ACC112 (cell line): Measurements from ENCODE around the gene ABCC6.
"Not testable (repeated sequence)": the region's sequence is repeated elsewhere in the genome, so short reads cannot be mapped to it uniquely, and the experiment has no call there.

ENCODE experiments used
- H2AFZ ChIP-seq: fragments of 200-600 bp; sonication (generic); one replicate; pipeline ENCODE4 v1.6.0; 2017; ENCODE audit warnings: antibody characterized with exemption, low read length; ENCODE audit not compliant: unreplicated experiment
- H3K27ac ChIP-seq: fragments of 200-600 bp; sonication (generic); 2 replicates; pipeline ENCODE4 v1.5.1; 2014; ENCODE audit warnings: low read depth, mild to moderate bottlenecking, antibody characterized with exemption, low read length, moderate library complexity
- H3K27me3 ChIP-seq: fragments of 200-600 bp; sonication (generic); 2 replicates; pipeline ENCODE4 v1.6.1; 2014; ENCODE audit warnings: mild to moderate bottlenecking, antibody characterized with exemption, low read length, moderate library complexity, mixed read lengths; ENCODE audit not compliant: insufficient read depth
- H3K36me3 ChIP-seq: fragments of 200-600 bp; sonication (generic); 2 replicates; pipeline ENCODE4 v1.6.1; 2016; ENCODE audit warnings: mild to moderate bottlenecking, antibody characterized with exemption, low read length, moderate library complexity, mixed read lengths; ENCODE audit not compliant: insufficient read depth
- H3K4me1 ChIP-seq: fragments of 200-600 bp; sonication (generic); one replicate; pipeline ENCODE4 v1.6.1; 2016; ENCODE audit warnings: low read length, mixed read lengths; ENCODE audit not compliant: insufficient read depth, unreplicated experiment, control insufficient read depth
- H3K4me3 ChIP-seq: fragments of 200-600 bp; sonication (generic); 2 replicates; pipeline ENCODE4 v1.5.1; 2014; ENCODE audit warnings: mild to moderate bottlenecking, low read depth, low read length
- H3K79me2 ChIP-seq: fragments of 200-600 bp; sonication (generic); one replicate; pipeline ENCODE4 v1.6.0; 2016; ENCODE audit warnings: low read length; ENCODE audit not compliant: control insufficient read depth, unreplicated experiment, insufficient read depth

The ABCC6 gene

DNA sequence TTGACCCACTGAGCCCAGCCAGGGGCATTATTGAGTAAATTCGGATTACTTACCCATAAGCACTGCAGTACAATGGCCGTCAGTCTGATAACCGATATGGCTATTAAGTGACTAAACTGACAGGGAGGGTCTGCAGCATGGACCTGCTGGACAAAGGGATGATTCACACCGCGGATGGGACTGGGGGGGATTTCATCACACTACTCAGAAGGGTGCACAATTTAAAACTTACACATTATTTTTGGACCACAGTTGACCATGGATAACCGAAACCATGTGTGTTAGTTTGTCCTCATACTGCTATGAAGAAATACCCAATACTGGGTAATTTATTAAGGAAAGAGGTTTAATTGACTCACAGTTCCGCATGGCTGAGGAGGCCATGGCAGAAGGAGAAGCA is 106.5 kb downstream of the ABCC6 start:
- no peak overlapping the region for H2AFZ ChIP-seq
- H3K36me3 ChIP-seq, result peaks cover 76% of the 10 kb centered on the region
- no peaks in the 10 kb centered on the region for H3K4me1 ChIP-seq
- H3K27ac ChIP-seq, result no peak overlapping the region
- no peak overlapping the region for H3K4me3 ChIP-seq
- H3K79me2 ChIP-seq, result peaks cover 3% of the 10 kb centered on the region
- H3K27me3 ChIP-seq, result no peaks in the 10 kb centered on the region

DNA sequence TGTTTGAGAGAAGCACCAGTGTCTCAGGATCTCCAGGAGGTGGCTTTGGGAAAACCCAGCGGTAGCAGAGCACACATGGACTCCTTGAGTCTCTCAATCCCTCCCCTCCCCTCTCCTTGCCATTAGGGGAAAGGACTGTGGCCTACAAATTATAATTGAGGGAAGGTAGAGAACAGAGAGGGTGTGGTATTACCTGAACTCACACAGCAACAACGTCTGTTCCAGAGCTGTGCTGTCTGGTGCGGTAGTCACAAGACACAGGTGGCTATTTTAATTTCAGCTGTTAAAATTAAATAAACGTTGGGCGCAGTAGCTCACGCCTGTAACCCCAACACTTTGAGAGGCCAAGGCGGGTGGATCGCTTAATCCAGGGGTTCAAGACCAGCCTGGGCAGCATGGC is 110.2 kb downstream of the ABCC6 start:
- H3K4me1 ChIP-seq, result no peaks in the 10 kb centered on the region
- H3K4me3 ChIP-seq, result no peak overlapping the region
- no peak overlapping the region for H3K27ac ChIP-seq
- no peaks in the 10 kb centered on the region for H3K27me3 ChIP-seq
- no peak overlapping the region for H2AFZ ChIP-seq
- H3K79me2 ChIP-seq, result no peaks in the 10 kb centered on the region
- peaks cover 66% of the 10 kb centered on the region for H3K36me3 ChIP-seq

DNA sequence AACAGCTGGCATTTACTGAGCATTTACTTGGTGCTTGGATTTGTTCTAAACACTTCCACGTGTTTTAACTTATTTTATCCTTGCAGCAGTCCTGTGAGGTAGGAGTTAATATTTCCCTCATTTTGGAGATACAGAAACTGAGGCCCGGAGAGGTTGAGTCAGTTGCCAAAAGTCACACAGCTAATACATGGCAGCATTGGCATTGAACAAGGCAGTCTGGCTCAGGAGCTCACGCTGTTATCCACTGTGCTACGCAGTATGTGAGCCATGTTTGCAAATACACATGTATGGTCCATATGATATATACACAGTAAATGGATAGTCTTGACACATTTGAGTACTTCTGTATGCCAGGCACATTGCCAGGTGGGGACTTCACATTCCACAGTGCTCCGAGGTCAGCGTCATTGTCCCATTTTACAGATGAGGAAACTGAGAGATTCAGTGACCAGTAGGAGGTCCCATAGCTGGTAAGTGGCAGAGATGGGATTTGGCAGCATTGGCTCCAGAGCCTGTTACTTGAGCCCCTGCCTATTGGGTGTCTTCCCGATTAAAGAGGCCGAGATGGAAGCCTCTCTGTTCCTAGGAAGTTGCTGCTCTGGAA is 110.7 kb downstream of the ABCC6 start:
- H3K27me3 ChIP-seq, result no peaks in the 10 kb centered on the region
- H3K27ac ChIP-seq, result no peak overlapping the region
- no peaks in the 10 kb centered on the region for H3K79me2 ChIP-seq
- peaks cover 64% of the 10 kb centered on the region for H3K36me3 ChIP-seq
- no peak overlapping the region for H3K4me3 ChIP-seq
- H2AFZ ChIP-seq, result no peak overlapping the region
- no peaks in the 10 kb centered on the region for H3K4me1 ChIP-seq

DNA sequence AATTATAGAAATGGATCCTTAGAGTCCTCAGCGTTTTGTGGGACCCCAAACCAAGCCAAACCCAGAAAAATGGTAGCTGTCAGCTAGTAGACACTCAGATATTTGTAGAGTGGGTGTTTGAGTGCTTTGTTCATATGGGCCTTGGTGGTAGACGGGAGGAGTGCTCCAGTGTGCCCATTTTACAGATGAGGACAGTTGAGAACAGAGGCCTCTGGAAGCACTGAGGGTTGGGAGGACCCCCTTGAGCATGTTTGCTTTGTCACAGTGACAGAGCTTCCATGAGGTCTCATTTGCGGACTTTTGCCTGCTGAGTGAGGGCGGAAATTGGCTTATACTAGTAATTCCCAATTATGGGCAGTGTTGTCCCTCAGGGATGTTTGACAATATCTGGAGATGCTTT is 111.7 kb downstream of the ABCC6 start:
- Histone ChIP-seq H3K4me1 (no peaks in the 10 kb centered on the region), H3K36me3 (peaks cover 55% of the 10 kb centered on the region), H3K27me3 (no peaks in the 10 kb centered on the region), H3K4me3 (no peak overlapping the region), H3K27ac (no peak overlapping the region), H2AFZ (no peak overlapping the region), H3K79me2 (no peaks in the 10 kb centered on the region)

DNA sequence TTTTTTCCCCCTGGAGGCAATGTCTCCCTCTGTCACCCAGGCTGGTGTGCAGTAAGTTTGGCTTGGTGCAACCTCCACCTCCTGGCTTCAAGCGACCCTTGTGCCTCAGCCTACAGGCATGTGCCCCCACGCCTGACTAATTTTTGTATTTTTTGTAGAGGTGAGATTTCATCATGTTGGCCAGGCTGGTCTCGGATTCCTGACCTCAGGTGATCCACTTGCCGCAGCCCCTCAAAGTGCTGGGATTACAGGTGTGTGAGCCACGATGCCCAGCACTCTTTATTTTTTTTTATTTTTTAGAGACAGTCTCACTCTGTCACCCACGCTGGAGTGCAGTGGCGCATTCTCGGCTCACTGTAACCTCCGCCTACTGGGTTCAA is 113.2 kb downstream of the ABCC6 start:
- H3K4me3 ChIP-seq, result no peak overlapping the region
- H3K79me2 ChIP-seq, result no peaks in the 10 kb centered on the region
- H3K27ac ChIP-seq, result no peak overlapping the region
- peaks cover 44% of the 10 kb centered on the region for H3K36me3 ChIP-seq
- H2AFZ ChIP-seq, result no peak overlapping the region
- no peaks in the 10 kb centered on the region for H3K4me1 ChIP-seq
- no peaks in the 10 kb centered on the region for H3K27me3 ChIP-seq

DNA sequence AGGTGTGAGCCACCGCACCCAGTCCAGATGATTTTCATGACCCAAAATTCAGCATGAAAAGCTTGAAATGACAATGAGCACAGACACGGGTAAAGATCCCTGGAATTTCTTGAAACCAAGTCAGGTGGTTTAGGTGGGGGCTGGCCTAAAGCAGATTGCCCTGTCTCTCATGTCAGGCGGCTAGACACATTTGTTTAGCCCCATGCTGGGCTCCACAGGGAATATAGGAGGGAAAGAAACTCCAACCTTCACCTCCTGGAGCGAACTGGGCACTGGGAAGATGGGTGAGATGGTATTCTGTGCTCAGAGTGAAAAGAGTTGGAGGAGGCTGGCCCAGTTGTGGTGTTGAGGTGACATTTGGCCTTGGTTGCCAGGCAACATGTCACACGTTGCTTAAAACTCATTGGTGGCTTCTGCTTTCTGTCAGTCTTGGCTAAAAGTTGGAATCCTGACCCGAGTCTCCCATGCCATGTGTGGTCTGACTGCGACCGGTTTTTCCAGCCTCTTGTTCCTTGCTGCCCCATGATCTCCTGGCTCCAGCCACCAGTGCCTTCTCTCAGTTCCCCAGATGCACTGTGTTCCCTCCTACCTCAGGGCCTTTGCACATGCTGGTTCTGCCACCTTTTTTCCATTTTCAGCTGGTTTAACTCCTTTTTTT is 113.7 kb downstream of the ABCC6 start:
- Histone ChIP-seq H3K4me3 (no peak overlapping the region), H3K27ac (no peak overlapping the region), H3K4me1 (no peaks in the 10 kb centered on the region), H2AFZ (no peak overlapping the region), H3K79me2 (no peaks in the 10 kb centered on the region), H3K36me3 (peaks cover 39% of the 10 kb centered on the region), H3K27me3 (no peaks in the 10 kb centered on the region)

DNA sequence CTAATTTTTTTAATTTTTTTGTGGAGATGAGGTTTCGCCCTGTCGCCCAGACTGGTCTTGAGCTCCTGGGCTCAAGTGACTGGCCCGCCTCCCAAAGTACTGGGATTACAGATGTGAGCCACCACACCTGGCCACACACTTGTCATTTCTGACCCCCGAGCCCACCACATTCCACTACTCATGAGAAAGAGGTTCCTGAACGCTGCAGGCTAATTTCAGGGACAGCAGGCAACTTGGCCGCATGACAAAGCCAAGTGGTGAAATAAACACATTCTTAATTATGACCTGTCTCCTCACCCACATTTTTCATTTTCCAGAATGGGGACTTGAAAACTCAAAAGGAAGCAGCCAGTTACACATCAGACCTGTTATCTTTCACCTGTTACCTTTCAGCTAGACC is 114.5 kb downstream of the ABCC6 start:
- Histone ChIP-seq H3K27me3 (no peaks in the 10 kb centered on the region), H3K27ac (no peak overlapping the region), H2AFZ (no peak overlapping the region), H3K4me1 (no peaks in the 10 kb centered on the region), H3K36me3 (peaks cover 39% of the 10 kb centered on the region), H3K79me2 (no peaks in the 10 kb centered on the region), H3K4me3 (no peak overlapping the region)

DNA sequence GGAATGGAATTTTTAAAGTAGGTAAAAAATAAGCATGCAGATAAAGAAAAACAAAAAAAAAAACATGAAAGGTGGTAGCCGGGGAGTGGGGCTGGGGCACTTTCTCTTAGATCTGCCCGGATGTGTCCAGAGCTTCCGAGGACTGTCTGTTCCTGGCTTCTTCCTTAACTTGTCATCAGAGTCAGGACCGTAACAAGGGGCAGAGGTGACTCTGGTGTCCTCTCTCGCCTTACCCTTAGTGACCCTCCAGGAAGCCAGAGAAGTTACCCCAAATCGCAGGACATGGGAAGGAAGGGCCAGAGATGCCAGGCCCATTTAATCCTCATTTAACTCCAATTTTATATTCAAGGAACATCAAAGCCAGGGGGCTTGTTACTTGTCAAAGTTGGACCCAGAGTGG is 115.5 kb downstream of the ABCC6 start:
- no peaks in the 10 kb centered on the region for H3K4me1 ChIP-seq

DNA sequence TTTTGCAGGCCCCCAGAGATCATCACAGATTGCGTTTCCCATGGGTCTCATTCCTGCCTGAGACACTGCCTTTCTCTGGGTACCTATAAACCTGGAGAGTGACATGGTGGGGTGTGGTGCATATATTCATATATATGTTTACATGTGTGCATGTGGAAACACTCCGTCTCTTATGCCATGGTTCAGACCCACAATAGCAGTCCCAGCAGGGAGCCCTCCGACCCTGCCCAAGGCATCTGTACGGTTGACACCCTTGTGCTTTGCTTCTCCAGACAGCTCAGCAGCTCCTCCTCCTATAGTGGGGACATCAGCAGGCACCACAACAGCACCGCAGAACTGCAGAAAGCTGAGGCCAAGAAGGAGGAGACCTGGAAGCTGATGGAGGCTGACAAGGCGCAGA is 116.8 kb downstream of the ABCC6 start:
- Histone ChIP-seq H3K4me1 (no peaks in the 10 kb centered on the region), H3K27ac (no peak overlapping the region), H2AFZ (no peak overlapping the region), H3K79me2 (peaks cover 5% of the 10 kb centered on the region), H3K27me3 (no peaks in the 10 kb centered on the region), H3K4me3 (no peak overlapping the region), H3K36me3 (peaks cover 38% of the 10 kb centered on the region; the same call in 1 of the 2 replicates)

More for the DNA sequence above, 115.5 kb downstream of the ABCC6 start:
- peaks cover 38% of the 10 kb centered on the region for H3K36me3 ChIP-seq
- no peak overlapping the region for H3K27ac ChIP-seq
- no peaks in the 10 kb centered on the region for H3K79me2 ChIP-seq
- no peaks in the 10 kb centered on the region for H3K27me3 ChIP-seq
- no peak overlapping the region for H2AFZ ChIP-seq
- H3K4me3 ChIP-seq, result no peak overlapping the region

DNA sequence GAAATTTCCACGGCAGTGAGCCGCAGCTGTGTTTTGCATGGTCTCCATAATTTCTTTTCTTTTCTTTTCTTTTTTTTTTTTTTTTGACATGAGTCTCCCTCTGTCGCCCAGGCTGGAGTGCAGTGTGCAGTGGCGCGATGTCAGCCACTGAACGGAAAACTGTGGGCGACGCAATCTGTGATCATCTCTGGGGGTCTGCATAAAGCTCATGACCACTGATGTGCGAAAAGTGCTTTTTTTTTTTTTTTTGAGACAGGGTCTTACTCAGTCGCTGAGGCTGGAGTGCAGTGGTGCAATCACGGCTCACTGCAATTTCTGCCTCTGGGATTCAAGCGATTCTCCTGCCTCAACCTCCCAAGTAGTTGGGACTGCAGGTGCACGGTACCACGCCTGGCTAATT is 117.6 kb downstream of the ABCC6 start:
- Histone ChIP-seq H3K27me3 (no peaks in the 10 kb centered on the region), H3K4me1 (no peaks in the 10 kb centered on the region), H2AFZ (no peak overlapping the region), H3K79me2 (peaks cover 6% of the 10 kb centered on the region), H3K4me3 (no peak overlapping the region), H3K27ac (no peak overlapping the region), H3K36me3 (peaks cover 39% of the 10 kb centered on the region)

DNA sequence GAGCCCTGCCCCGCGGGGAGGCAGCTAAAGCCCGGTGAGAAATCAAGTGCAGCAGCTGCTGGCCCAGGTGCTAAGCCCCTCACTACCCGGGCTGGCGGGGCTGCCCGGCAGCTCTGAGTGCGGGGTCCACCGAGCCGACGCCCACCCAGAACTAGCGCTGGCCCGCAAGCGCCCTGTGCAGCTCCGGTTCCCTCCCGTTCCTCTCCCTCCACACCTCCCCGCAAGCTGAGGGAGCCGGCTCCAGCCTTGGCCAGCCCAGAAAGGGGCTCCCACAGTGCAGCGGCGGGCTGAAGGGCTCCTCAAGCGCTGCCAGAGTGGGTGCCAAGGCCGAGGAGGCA is 118.5 kb downstream of the ABCC6 start:
- not testable (repeated sequence) for H2AFZ ChIP-seq, H3K4me1 ChIP-seq, H3K27me3 ChIP-seq, H3K4me3 ChIP-seq, H3K27ac ChIP-seq, H3K79me2 ChIP-seq
- peaks cover 44% of the 10 kb centered on the region for H3K36me3 ChIP-seq
